ENCODE measurements around the gene MBL2.

MBL2 gene

DNA sequence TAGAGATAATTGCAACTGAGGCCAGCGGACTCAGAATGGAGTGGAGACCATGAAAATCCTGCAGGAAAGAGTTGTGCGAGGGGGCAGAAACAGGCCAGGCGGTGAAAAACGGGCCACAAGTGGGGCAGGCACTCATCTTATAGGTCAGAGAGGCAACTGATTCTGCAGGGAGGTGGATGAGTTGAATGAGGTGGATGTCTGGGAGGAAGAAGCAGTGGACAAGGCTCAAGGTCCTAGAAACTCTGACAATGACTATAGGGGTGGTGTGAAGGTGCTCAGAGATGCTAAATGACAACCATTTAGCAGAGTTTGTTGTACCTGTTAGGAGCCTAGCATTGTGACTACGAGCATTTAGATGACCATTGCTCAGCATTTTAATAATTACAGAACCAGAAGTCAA lies 33.6 kb downstream of the MBL2 start:
- in situ Hi-C loops (cut with HindIII; ENCODE audit: low pct_ligation_motif_present, low sequenced_read_pairs): no loop called here
- Histone ChIP-seq H3K27ac (no peak overlapping the region), H3K27me3 (replicated peaks) (no peaks in the 10 kb centered on the region), H3K36me3 (replicated peaks) (no peaks in the 10 kb centered on the region), H3K4me3 (ENCODE audit: low read depth, low read length) (no peak overlapping the region)
- no peak for TF ChIP-seq CTCF (IDR thresholded peaks at IDR 0.05; ENCODE audit: low read depth, low read length, missing control alignments)
- DNase-seq: no peak

DNA sequence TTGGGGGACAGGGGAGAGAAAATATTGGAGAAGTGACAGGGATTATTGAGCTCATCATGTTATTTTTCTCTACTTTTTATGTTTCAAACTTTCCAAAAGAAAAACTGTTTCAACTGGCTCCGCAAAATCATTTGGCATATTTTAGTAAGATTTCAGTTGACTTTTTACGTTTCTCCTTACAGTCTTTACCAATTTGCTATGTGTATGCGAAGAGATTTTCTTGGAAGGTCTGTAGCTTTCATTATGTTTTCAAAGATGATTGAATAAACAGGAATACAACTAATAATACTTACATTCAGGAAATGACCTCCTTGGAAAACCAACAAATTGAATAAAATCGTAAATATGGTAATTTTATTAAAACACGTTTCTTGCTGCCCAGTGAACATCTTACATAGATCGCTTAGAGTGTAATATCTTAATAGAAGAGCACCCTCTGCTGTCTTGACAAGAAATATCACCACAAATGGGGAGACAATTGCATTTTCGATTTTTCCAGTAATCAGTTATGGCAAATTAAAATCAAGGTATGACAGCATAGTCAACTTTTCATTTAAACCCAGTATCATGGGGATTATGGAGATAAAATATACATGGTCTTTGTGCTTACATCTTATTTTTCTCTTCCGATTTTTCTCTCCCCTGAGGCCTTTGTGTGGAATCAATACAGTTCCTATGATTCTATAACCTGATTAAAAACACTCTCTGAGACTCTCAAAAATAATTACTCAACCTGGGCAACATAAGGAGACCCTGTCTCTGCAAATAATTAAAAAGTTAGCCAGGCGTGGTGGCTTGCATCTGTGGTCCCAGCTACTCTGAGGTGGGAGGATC lies 43.1 kb downstream of the MBL2 start:
- TF ChIP-seq CTCF (IDR thresholded peaks at IDR 0.05; ENCODE audit: low read depth, low read length, missing control alignments): peak; percentile 33
- in situ Hi-C loops (cut with HindIII; ENCODE audit: low pct_ligation_motif_present, low sequenced_read_pairs): no loop called here
- Histone ChIP-seq H3K4me3 (ENCODE audit: low read depth, low read length) (no peak overlapping the region), H3K27ac (no peak overlapping the region), H3K36me3 (replicated peaks) (no peaks in the 10 kb centered on the region), H3K27me3 (replicated peaks) (no peaks in the 10 kb centered on the region)
- no peak for DNase-seq

DNA sequence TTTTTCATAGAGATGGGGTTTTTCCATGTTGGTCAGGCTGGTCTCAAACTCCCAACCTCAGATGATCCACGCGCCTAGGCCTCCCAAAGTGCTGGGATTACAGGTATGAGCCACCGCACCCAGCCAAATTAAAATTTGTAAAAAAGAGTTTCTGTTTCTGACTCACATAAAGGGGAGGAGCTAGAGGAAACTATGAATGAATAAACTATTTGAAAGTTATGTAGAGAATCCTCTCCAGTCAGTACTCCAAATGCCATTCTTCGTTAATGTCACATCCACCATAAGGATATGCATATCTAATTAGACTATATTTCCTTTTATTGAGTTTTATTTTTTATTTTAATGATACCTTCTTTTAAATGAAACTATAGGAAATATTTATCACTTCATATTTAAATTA lies 52.6 kb downstream of the MBL2 start:
- no peak overlapping the region for H3K4me3 ChIP-seq (ENCODE audit: low read depth, low read length)
- no peaks in the 10 kb centered on the region for H3K36me3 ChIP-seq (replicated peaks)
- in situ Hi-C loops (cut with HindIII; ENCODE audit: low pct_ligation_motif_present, low sequenced_read_pairs): no loop called here
- no peak overlapping the region for H3K27ac ChIP-seq
- TF ChIP-seq CTCF (IDR thresholded peaks at IDR 0.05; ENCODE audit: low read depth, low read length, missing control alignments): no peak
- DNase-seq: no peak
- H3K27me3 ChIP-seq (replicated peaks): no peaks in the 10 kb centered on the region
